Measurements from ENCODE around the gene CENPL. TPM values are rescaled to one million over a fixed set of nuclear protein-coding genes. Genes with fewer than 3 reads are reported as not detected.
"Not testable (repeated sequence)": the region's sequence is repeated elsewhere in the genome, so short reads cannot be mapped to it uniquely, and the experiment has no call there.

CENPL gene
- total RNA-seq, 1 experiment from 2014 or later, result 45.7 TPM

GRCh38 chr1:173857363-173857917 lies 32.8 kb upstream of the CENPL start:
- DNase-seq (ENCODE audit: extremely low read depth, low read depth), result no peak

GRCh38 chr1:173856903-173857302 lies 32.2 kb upstream of the CENPL start:
- DNase-seq (ENCODE audit: extremely low read depth, low read depth), result no peak

GRCh38 chr1:173856014-173856413 lies 31.3 kb upstream of the CENPL start:
- DNase-seq (ENCODE audit: extremely low read depth, low read depth), result no peak

- no peak for DNase-seq (ENCODE audit: extremely low read depth, low read depth)
These were observed 28.4 kb upstream of the CENPL start for GRCh38 chr1:173853074-173853473.

GRCh38 chr1:173852105-173852504 lies 27.4 kb upstream of the CENPL start:
- DNase-seq (ENCODE audit: extremely low read depth, low read depth), result no peak

- no peak for DNase-seq (ENCODE audit: extremely low read depth, low read depth)
These were observed 8.1 kb upstream of the CENPL start for GRCh38 chr1:173832748-173833147.

GRCh38 chr1:173827611-173828010 lies 2.9 kb upstream of the CENPL start:
- DNase-seq (ENCODE audit: extremely low read depth, low read depth), result no peak

GRCh38 chr1:173823781-173824314 lies 835 bp downstream of the CENPL start:
- DNase-seq (ENCODE audit: extremely low read depth, low read depth), result no peak

GRCh38 chr1:173821680-173822079 lies 3.0 kb downstream of the CENPL start:
- DNase-seq (ENCODE audit: extremely low read depth, low read depth), result no peak

- DNase-seq (ENCODE audit: extremely low read depth, low read depth), result no peak
These were observed 6.2 kb downstream of the CENPL start for GRCh38 chr1:173818459-173818858.

GRCh38 chr1:173813654-173814053 lies 11.0 kb downstream of the CENPL start:
- DNase-seq (ENCODE audit: extremely low read depth, low read depth), result not testable (repeated sequence)

- DNase-seq (ENCODE audit: extremely low read depth, low read depth), result no peak
These were observed 21.7 kb downstream of the CENPL start for GRCh38 chr1:173802961-173803360.

GRCh38 chr1:173799995-173800394 lies 24.7 kb downstream of the CENPL start:
- not testable (repeated sequence) for DNase-seq (ENCODE audit: extremely low read depth, low read depth)

- DNase-seq (ENCODE audit: extremely low read depth, low read depth), result no peak
These were observed 26.6 kb downstream of the CENPL start for GRCh38 chr1:173798078-173798477.

- DNase-seq (ENCODE audit: extremely low read depth, low read depth), result no peak
These were observed 34.8 kb downstream of the CENPL start for GRCh38 chr1:173789841-173790240.

GRCh38 chr1:173784997-173785396 lies 39.7 kb downstream of the CENPL start:
- no peak for DNase-seq (ENCODE audit: extremely low read depth, low read depth)

GRCh38 chr1:173779936-173780335 lies 44.7 kb downstream of the CENPL start:
- no peak for DNase-seq (ENCODE audit: extremely low read depth, low read depth)

- DNase-seq (ENCODE audit: extremely low read depth, low read depth), result no peak
These were observed 49.0 kb downstream of the CENPL start for GRCh38 chr1:173775578-173776226.

GRCh38 chr1:173771560-173771959 lies 53.1 kb downstream of the CENPL start:
- no peak for DNase-seq (ENCODE audit: extremely low read depth, low read depth)

- not testable (repeated sequence) for DNase-seq (ENCODE audit: extremely low read depth, low read depth)
These were observed 54.4 kb downstream of the CENPL start for GRCh38 chr1:173770330-173770729.

GRCh38 chr1:173768827-173769226 lies 55.9 kb downstream of the CENPL start:
- no peak for DNase-seq (ENCODE audit: extremely low read depth, low read depth)

- no peak for DNase-seq (ENCODE audit: extremely low read depth, low read depth)
These were observed 56.5 kb downstream of the CENPL start for GRCh38 chr1:173768206-173768605.
